A673 (cell line): ENCODE data around the gene PRUNE2. TPM values are rescaled to one million over a fixed set of nuclear protein-coding genes. Genes with fewer than 3 reads are reported as not detected.

Experiments used
- BruUV-seq: library from RNA; stranded (reverse); fragments of 400-500 nt; replicated peaks from 2 replicates; lab custom pipeline; 2021; lab: Mats Ljungman, UMichigan
- CTCF ChIA-PET: fragments of 300-600 bp; sonication (Branson Sonifier 250); formaldehyde crosslinking; loops from one replicate; lab custom pipeline; 2022; ENCODE audit warnings: antibody characterized with exemption; lab: Charles Lee
- POLR2A ChIA-PET: fragments of 300-600 bp; sonication (Branson Sonifier 250); formaldehyde crosslinking; loops from one replicate; lab custom pipeline; 2022; ENCODE audit warnings: antibody characterized with exemption; ENCODE audit not compliant: low non-redundant PET; lab: Charles Lee
- DNase-seq: peaks from one replicate; pipeline ENCODE4 v3.0.0-alpha.2; 2015; ENCODE audit warnings: low spot score
- H3K27ac ChIP-seq: fragments of 200-600 bp; sonication (generic); 2 replicates; pipeline ENCODE4 v1.5.1; 2016; ENCODE audit warnings: mixed run types, low read depth, mild to moderate bottlenecking, mixed read lengths, antibody characterized with exemption, low read length; ENCODE audit not compliant: poor library complexity, severe bottlenecking
- H3K27me3 ChIP-seq: fragments of 200-600 bp; sonication (generic); replicated peaks from 2 replicates; pipeline ENCODE4 v1.6.1; 2017; ENCODE audit warnings: mixed run types, low read depth, mild to moderate bottlenecking, mixed read lengths, antibody characterized with exemption, low read length; ENCODE audit not compliant: insufficient read depth, poor library complexity
- H3K36me3 ChIP-seq: fragments of 200-600 bp; sonication (generic); 2 replicates; pipeline ENCODE4 v1.6.1; 2016; ENCODE audit warnings: mixed run types, mild to moderate bottlenecking, mixed read lengths, antibody characterized with exemption, low read length; ENCODE audit not compliant: insufficient read depth, poor library complexity, severe bottlenecking
- H3K4me1 ChIP-seq: fragments of 200-600 bp; sonication (generic); 2 replicates; pipeline ENCODE4 v1.6.1; 2017; ENCODE audit warnings: mixed run types, mild to moderate bottlenecking, mixed read lengths, antibody characterized with exemption, low read length; ENCODE audit not compliant: insufficient read depth, poor library complexity, severe bottlenecking
- H3K4me3 ChIP-seq: fragments of 200-600 bp; sonication (generic); 2 replicates; pipeline ENCODE4 v1.5.1; 2016; ENCODE audit warnings: low read depth, mixed run types, mild to moderate bottlenecking, mixed read lengths, low read length; ENCODE audit not compliant: poor library complexity, severe bottlenecking
- H3K9me3 ChIP-seq: fragments of 200-600 bp; sonication (generic); 2 replicates; pipeline ENCODE4 v1.6.1; 2016; ENCODE audit warnings: mixed run types, low read depth, mild to moderate bottlenecking, mixed read lengths, antibody characterized with exemption, low read length; ENCODE audit not compliant: poor library complexity, severe bottlenecking
- CTCF ChIP-seq: fragments of 300-800, 200-600 bp; sonication (generic); conservative IDR thresholded peaks from 2 replicates; pipeline ENCODE4 v1.5.1; 2017; ENCODE audit warnings: low read depth, mild to moderate bottlenecking, antibody characterized with exemption, low read length, moderate library complexity, mixed read lengths
- EZH2 ChIP-seq: fragments of 200-600 bp; sonication (generic); IDR thresholded peaks from 2 replicates; pipeline ENCODE4 v1.6.1; 2017; ENCODE audit warnings: borderline replicate concordance, low read depth, mild to moderate bottlenecking, mixed read lengths, antibody characterized with exemption, low read length; ENCODE audit not compliant: poor library complexity, severe bottlenecking
- intact Hi-C: fragments of 100-400 bp; cut with micrococcal nuclease; formaldehyde crosslinking; loops from one replicate; pipeline ENCODE4 v1.10.0; 2022; ENCODE audit not compliant: unreplicated experiment
- total RNA-seq: library from RNA; stranded (reverse); gene quantifications from 2 replicates; pipeline ENCODE4 v1.2.3, GENCODE V29; 2021

Gene PRUNE2
- total RNA-seq, 1 experiment from 2014 or later: not detected

DNA sequence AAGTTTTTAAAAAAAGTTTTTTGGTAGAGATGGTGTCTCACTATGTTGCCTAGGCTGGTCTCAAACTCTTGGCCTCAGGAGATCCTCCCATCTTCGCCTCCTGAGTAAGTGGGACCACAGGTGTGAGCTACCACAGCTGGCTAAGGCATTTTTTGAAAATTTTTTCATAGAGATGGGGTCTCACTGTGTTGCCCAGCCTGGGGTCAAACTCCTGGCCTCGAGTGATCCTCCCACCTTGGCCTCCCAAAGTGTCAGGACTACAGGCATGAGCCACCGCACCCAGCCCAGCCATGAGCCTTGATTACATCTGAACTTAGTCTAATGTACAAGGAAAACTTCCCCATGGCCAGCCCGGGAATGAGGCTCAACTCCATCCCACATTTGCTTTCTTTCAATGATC lies 219.2 kb downstream of the PRUNE2 start:
- H3K27me3 ChIP-seq: peaks cover 45% of the 10 kb centered on the region
- TF ChIP-seq EZH2 (no peak), CTCF (no peak)
- CTCF ChIA-PET: no interaction called here
- intact Hi-C loops: no loop called here
- H3K4me3 ChIP-seq: no peak overlapping the region
- no peaks in the 10 kb centered on the region for H3K9me3 ChIP-seq
- H3K36me3 ChIP-seq: no peaks in the 10 kb centered on the region
- no peaks in the 10 kb centered on the region for H3K4me1 ChIP-seq
- POLR2A ChIA-PET: no interaction called here
- no TSS peak for BruUV-seq
- no peak for DNase-seq
- no peak overlapping the region for H3K27ac ChIP-seq

DNA sequence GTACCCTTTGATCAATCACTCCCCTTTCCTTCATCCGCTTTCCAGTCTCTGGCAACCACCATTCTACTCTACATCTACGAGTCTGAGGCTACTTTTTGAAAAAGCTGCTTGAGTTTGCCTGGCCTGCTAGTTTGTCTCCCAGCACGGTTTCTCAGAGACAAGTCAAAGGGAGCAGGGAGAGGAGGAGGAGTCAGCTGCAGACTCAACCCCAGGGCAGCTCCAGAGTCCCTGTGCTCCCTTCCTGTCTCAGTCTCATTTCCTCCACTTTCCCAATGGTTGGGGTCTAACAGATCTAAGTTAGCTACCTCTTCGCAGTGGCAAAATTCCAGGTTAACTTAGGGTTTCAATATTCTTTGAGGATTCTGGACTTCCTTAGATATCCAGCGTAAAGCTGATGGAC lies 221.7 kb downstream of the PRUNE2 start:
- H3K9me3 ChIP-seq: no peaks in the 10 kb centered on the region
- no peak for DNase-seq
- ChIA-PET POLR2A (no interaction called here), CTCF (no interaction called here)
- no peak overlapping the region for H3K4me3 ChIP-seq
- no TSS peak for BruUV-seq
- intact Hi-C loops: no loop called here
- peaks cover 21% of the 10 kb centered on the region for H3K27me3 ChIP-seq
- no peak for TF ChIP-seq CTCF
- no peak for TF ChIP-seq EZH2
- H3K27ac ChIP-seq: no peak overlapping the region
- H3K36me3 ChIP-seq: no peaks in the 10 kb centered on the region
- no peaks in the 10 kb centered on the region for H3K4me1 ChIP-seq

DNA sequence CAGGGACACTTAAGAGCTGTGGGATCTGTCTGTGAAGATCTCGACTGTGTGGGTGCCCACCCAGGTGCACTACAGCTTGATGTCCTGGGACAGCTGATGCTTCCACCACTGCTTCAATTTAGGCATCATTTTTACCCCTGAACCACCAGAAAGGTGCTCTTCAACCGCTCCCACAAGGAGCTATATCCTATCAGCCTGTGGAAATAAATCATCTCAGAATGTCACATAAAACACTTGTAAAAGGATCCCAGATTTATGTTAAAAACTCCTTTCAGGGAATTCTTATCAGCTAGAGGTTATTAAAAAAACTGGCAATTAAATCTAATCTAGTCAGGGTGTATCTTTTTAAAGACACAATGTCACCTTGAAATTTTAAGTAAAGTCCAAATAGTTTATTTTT lies 224.4 kb downstream of the PRUNE2 start:
- ChIA-PET POLR2A (interaction anchor here (0.6 kb wide), 1 partner anchor 895 kb away, joined by 8 read pairs; no protein-coding TSS in a partner anchor), CTCF (no interaction called here)
- intact Hi-C loops: no loop called here
- Histone ChIP-seq H3K27ac (no peak overlapping the region), H3K27me3 (no peaks in the 10 kb centered on the region), H3K9me3 (no peaks in the 10 kb centered on the region), H3K4me1 (no peaks in the 10 kb centered on the region), H3K4me3 (no peak overlapping the region), H3K36me3 (no peaks in the 10 kb centered on the region)
- no peak for DNase-seq
- no peak for TF ChIP-seq EZH2
- no TSS peak for BruUV-seq

DNA sequence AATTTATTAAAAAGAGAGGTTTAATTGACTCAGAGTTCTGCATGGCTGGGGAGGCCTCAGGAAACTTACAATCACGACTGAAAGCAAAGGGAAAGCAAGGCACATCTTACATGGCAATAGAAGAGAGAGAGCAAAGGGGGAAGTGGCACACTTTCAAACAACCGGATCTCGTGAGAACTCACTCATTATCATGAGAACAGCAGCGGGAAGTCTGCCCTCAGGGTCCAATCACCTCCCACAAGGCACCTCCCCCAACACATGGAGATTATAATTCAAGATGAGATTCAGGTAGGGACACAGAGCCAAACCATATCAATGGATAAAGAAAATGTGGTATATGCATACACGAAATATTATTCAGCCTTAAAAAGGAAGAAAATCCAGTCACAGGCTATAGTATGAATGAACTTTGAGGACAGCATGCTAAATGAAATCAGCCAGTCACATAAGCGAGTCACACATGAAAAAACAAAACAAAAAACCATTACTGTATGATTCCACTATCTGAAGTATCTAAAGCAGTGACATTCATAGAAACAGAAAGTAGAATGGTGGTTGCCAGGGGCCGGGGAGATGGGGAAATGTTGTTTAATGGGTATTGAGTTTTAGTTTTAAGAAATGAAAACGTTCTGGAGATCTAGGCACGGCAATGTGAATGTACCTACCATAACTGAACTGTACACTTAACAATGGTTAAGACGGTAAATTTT lies 225.0 kb downstream of the PRUNE2 start:
- no peaks in the 10 kb centered on the region for H3K36me3 ChIP-seq
- no peak for TF ChIP-seq CTCF
- TF ChIP-seq EZH2: no peak
- POLR2A ChIA-PET: interaction anchor here (0.6 kb wide), 1 partner anchor 896 kb away, joined by 8 read pairs; no protein-coding TSS in a partner anchor
- no peak for DNase-seq
- no peak overlapping the region for H3K4me3 ChIP-seq
- H3K27me3 ChIP-seq: no peaks in the 10 kb centered on the region
- H3K4me1 ChIP-seq: no peaks in the 10 kb centered on the region
- BruUV-seq: no TSS peak
- CTCF ChIA-PET: no interaction called here
- H3K9me3 ChIP-seq: no peaks in the 10 kb centered on the region
- intact Hi-C loops: no loop called here
- no peak overlapping the region for H3K27ac ChIP-seq
